HL-60 (cell line): ENCODE data around the gene CDK6.

ENCODE experiments used
- DNase-seq, 2 experiments: peaks; one replicate each; pipeline ENCODE4 v3.0.0-alpha.2; 2010 to 2020; ENCODE audit warnings: low read depth in 1 of 2, low spot score in 1 of 2
- H3K27ac ChIP-seq: fragments of 250-450 bp; sonication (Bioruptor Pico); replicated peaks from 2 replicates; pipeline ENCODE4 v1.5.1; 2020; ENCODE audit warnings: mild to moderate bottlenecking, moderate library complexity
- H3K27me3 ChIP-seq: fragments of 250-450 bp; sonication (Bioruptor Pico); 2 replicates; pipeline ENCODE4 v1.5.1; 2021; ENCODE audit warnings: mild to moderate bottlenecking, moderate library complexity; ENCODE audit not compliant: insufficient read depth, poor library complexity, severe bottlenecking
- H3K4me3 ChIP-seq: replicated peaks from 2 replicates; pipeline ENCODE4 v1.5.1; 2011; ENCODE audit warnings: mild to moderate bottlenecking, control low read depth, low read length; ENCODE audit not compliant: insufficient read depth
- GABPA ChIP-seq: IDR thresholded peaks from 2 replicates; pipeline ENCODE4 v1.6.1; 2012; ENCODE audit warnings: low read depth
- POLR2AphosphoS5 ChIP-seq: IDR thresholded peaks from 2 replicates; pipeline ENCODE4 v1.6.1; 2012; ENCODE audit warnings: low read depth
- SPI1 ChIP-seq: IDR thresholded peaks from 2 replicates; pipeline ENCODE4 v1.6.1; 2012; ENCODE audit warnings: low read depth, mild to moderate bottlenecking, borderline replicate concordance
- TF ChIP-seq, protein P1 (sequence below): IDR thresholded peaks from one replicate; pipeline ENCODE4 v1.5.1; 2011; ENCODE audit warnings: low read length, control low read depth, inconsistent platforms; ENCODE audit not compliant: insufficient read depth
- TF ChIP-seq, protein P2 (sequence below): IDR thresholded peaks from 2 replicates; pipeline ENCODE4 v1.6.1; 2012; ENCODE audit warnings: low read depth; ENCODE audit not compliant: insufficient replicate concordance

The CDK6 gene

DNA sequence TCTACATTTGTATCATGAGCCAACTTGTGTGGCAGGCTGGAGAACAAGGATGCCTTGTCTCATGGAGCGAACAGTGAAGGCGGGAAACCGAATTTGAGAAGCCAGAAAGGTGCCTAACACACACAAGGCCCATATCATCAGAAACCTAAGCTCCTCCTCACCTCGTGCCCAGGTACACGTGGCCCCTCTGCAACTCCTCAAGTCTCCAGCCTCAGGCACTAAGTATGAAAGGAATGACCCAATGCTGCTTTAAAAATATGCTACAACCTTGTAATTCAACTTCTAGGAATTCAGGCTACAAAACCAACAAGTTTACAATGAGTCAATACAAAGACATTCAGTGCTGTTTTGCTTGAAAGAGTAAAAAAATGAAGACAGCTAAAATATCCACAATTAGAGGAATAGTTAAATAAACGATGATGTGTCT, 95.7 kb downstream of the CDK6 start:
- H3K27me3 ChIP-seq = no peaks in the 10 kb centered on the region
- H3K27ac ChIP-seq = no peak overlapping the region
- no peak overlapping the region for H3K4me3 ChIP-seq
- TF ChIP-seq GABPA = no peak
- TF ChIP-seq, protein P1, sequence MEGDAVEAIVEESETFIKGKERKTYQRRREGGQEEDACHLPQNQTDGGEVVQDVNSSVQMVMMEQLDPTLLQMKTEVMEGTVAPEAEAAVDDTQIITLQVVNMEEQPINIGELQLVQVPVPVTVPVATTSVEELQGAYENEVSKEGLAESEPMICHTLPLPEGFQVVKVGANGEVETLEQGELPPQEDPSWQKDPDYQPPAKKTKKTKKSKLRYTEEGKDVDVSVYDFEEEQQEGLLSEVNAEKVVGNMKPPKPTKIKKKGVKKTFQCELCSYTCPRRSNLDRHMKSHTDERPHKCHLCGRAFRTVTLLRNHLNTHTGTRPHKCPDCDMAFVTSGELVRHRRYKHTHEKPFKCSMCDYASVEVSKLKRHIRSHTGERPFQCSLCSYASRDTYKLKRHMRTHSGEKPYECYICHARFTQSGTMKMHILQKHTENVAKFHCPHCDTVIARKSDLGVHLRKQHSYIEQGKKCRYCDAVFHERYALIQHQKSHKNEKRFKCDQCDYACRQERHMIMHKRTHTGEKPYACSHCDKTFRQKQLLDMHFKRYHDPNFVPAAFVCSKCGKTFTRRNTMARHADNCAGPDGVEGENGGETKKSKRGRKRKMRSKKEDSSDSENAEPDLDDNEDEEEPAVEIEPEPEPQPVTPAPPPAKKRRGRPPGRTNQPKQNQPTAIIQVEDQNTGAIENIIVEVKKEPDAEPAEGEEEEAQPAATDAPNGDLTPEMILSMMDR = no peak
- no peak for DNase-seq

DNA sequence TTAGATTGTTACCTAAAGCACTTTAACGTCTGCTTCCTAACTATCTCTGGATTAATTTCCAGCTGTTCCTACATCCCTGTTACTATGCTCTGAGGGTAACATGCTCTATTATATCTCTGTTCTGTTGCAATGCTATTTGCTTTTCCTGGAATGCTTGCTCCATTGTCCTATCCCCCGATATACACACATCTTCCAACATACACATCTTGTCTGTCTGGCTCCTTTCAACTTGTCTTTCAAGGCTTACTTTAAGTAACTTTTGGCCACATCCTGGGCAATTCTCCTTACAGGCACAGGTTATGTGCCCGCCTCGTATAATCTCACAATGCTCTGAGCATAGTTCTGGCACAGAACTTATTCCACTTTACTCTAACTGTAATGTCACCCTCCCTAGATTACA, 96.2 kb downstream of the CDK6 start:
- TF ChIP-seq, protein P2, sequence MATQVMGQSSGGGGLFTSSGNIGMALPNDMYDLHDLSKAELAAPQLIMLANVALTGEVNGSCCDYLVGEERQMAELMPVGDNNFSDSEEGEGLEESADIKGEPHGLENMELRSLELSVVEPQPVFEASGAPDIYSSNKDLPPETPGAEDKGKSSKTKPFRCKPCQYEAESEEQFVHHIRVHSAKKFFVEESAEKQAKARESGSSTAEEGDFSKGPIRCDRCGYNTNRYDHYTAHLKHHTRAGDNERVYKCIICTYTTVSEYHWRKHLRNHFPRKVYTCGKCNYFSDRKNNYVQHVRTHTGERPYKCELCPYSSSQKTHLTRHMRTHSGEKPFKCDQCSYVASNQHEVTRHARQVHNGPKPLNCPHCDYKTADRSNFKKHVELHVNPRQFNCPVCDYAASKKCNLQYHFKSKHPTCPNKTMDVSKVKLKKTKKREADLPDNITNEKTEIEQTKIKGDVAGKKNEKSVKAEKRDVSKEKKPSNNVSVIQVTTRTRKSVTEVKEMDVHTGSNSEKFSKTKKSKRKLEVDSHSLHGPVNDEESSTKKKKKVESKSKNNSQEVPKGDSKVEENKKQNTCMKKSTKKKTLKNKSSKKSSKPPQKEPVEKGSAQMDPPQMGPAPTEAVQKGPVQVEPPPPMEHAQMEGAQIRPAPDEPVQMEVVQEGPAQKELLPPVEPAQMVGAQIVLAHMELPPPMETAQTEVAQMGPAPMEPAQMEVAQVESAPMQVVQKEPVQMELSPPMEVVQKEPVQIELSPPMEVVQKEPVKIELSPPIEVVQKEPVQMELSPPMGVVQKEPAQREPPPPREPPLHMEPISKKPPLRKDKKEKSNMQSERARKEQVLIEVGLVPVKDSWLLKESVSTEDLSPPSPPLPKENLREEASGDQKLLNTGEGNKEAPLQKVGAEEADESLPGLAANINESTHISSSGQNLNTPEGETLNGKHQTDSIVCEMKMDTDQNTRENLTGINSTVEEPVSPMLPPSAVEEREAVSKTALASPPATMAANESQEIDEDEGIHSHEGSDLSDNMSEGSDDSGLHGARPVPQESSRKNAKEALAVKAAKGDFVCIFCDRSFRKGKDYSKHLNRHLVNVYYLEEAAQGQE = no peak
- TF ChIP-seq POLR2AphosphoS5 = no peak
- no peak for TF ChIP-seq GABPA
- TF ChIP-seq, protein P1 = no peak
- no peak for TF ChIP-seq SPI1
- no peak overlapping the region for H3K27ac ChIP-seq
- no peaks in the 10 kb centered on the region for H3K27me3 ChIP-seq
- H3K4me3 ChIP-seq = no peak overlapping the region
- DNase-seq = no peak

DNA sequence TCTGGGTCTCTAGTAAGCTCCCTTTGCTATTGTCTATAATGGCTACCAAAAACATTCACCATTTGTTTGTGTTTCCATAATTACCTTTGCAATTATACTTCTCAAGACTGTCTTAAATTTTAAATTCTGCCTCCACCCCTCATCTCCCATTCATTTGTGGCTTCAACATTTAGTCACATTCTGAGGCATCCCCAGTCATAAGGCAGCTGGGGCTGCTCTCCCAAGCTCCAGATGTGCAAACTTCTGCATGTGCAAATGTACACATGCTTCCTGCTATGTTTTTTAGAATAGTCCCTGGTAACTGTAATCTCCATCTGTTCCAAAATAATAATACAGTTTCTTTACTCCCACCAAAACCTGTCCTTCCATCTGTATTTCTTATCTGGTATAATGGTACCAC, 97.3 kb downstream of the CDK6 start:
- Histone ChIP-seq H3K4me3 (no peak overlapping the region), H3K27ac (no peak overlapping the region), H3K27me3 (no peaks in the 10 kb centered on the region)
- DNase-seq = no peak
- no peak for TF ChIP-seq SPI1
- TF ChIP-seq POLR2AphosphoS5 = no peak
- TF ChIP-seq, protein P1 = no peak

DNA sequence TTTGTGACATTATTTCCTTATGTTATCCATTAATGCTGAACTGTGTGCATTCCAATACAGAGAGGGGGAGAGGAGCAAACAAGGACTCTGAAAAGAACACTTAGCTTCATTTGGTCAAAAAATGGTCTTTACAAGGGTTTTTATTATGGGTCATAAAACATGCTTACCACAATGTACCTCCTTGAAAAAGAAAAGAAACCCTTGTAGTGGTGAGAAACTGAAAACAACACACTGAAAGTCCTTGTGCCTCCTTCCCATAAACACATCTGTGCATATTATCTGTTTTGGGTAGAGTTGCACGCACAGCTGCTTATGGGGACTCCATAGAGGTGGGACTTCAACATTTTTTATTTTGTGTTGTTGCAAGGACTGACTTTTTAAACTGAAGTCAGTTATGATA, 98.7 kb downstream of the CDK6 start:
- TF ChIP-seq SPI1 (no peak), GABPA (no peak), POLR2AphosphoS5 (no peak)
- TF ChIP-seq, protein P2 = no peak
- TF ChIP-seq, protein P1 = no peak
- no peak for DNase-seq
- Histone ChIP-seq H3K27ac (no peak overlapping the region), H3K27me3 (no peaks in the 10 kb centered on the region), H3K4me3 (no peak overlapping the region)
